Mucosa of rectum (tissue), 2 donors: ENCODE data around the gene UGT2A1.
"Not testable (repeated sequence)": the region's sequence is repeated elsewhere in the genome, so short reads cannot be mapped to it uniquely, and the experiment has no call there.

Source experiments
- H3K27ac ChIP-seq, 2 donors: one replicate each; pipeline ENCODE4 v1.7.0; 2013; ENCODE audit warnings: inconsistent platforms in 2 of 2, low read depth in 2 of 2, low read length in 2 of 2
- H3K27me3 ChIP-seq, 2 donors: one replicate each; pipeline ENCODE4 v1.7.0; 2013; ENCODE audit warnings: low read length in 2 of 2; ENCODE audit not compliant: control insufficient read depth in 2 of 2, insufficient read depth in 2 of 2
- H3K36me3 ChIP-seq, 2 donors: one replicate each; pipeline ENCODE4 v1.7.0; 2013; ENCODE audit warnings: low read length in 2 of 2; ENCODE audit not compliant: control insufficient read depth in 2 of 2, insufficient read depth in 2 of 2
- H3K4me1 ChIP-seq, 2 donors: one replicate each; pipeline ENCODE4 v1.7.0; 2013; ENCODE audit warnings: low read length in 2 of 2, mild to moderate bottlenecking in 1 of 2; ENCODE audit not compliant: control insufficient read depth in 2 of 2, insufficient read depth in 2 of 2
- H3K4me3 ChIP-seq, 2 donors: one replicate each; pipeline ENCODE4 v1.7.0; 2013; ENCODE audit warnings: low read length in 2 of 2
- H3K9ac ChIP-seq, 2 donors: one replicate each; pipeline ENCODE4 v1.7.0; 2013; ENCODE audit warnings: low read length in 2 of 2, low read depth in 1 of 2, mild to moderate bottlenecking in 1 of 2
- H3K9me3 ChIP-seq, 2 donors: one replicate each; pipeline ENCODE4 v1.7.0; 2013; ENCODE audit warnings: low read length in 2 of 2; ENCODE audit not compliant: control insufficient read depth in 2 of 2
- donor health status: healthy.
- donor health status: Normal muscosa, but diverticular disease.

Gene UGT2A1

DNA sequence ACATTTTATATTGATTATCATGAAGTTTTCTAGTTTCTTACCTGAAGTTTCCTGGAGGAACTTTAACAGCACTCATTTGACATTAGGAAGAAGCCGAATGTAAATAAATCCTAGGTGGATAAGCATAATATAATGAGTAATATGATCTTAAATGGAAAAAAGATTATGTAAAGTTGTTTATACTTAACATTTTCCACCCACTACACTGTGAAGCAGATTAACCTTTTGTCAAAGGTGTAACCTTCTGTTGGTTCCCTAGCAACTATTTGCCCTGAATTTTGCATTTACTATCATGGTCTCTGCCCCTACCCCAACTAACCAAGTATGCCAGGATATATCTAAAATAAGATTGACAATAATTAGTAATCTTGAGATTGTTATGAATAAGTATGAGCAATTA, at the start of gene UGT2A1:
TSS of gene UGT2A1 (minus strand) at position 101 of the 400 bp plus-strand sequence. CDS start 5,603 bp downstream, outside the sequence.
- Histone ChIP-seq H3K36me3 (no peaks in the 10 kb centered on the region), H3K4me1 (no peaks in the 10 kb centered on the region), H3K27ac (no peak within 1 kb of the TSS), H3K9me3 (no peaks in the 10 kb centered on the region), H3K4me3 (no peak within 1 kb of the TSS), H3K9ac (no peak within 1 kb of the TSS), H3K27me3 (no peaks in the 10 kb centered on the region)

DNA sequence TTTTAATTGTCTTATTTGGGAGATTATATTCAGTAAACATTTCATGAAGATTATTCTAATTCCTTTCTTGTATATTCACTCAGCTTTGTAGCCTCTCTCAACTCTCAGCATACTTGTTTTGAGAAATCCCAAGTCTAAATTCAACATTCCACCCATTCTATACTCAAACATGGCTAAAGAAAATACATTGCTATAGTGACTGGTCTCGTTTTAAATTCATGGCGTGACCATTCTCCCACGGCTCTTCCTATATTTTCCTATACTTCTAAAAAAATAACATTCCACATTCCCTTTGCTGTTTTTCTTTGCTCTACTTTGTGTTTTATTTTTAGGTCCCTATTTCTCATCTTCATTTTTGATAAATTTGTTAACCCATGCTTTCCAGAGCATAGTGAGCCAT, 49.2 kb upstream of the UGT2A1 start:
- H3K36me3 ChIP-seq = no peaks in the 10 kb centered on the region
- no peaks in the 10 kb centered on the region for H3K9me3 ChIP-seq
- no peaks in the 10 kb centered on the region for H3K27me3 ChIP-seq
- H3K27ac ChIP-seq = no peak overlapping the region
- no peak overlapping the region for H3K9ac ChIP-seq
- no peak overlapping the region for H3K4me3 ChIP-seq
- H3K4me1 ChIP-seq = no peaks in the 10 kb centered on the region

- Histone ChIP-seq H3K4me3 (no peak overlapping the region), H3K36me3 (no peaks in the 10 kb centered on the region), H3K4me1 (no peaks in the 10 kb centered on the region), H3K9ac (no peak overlapping the region), H3K27ac (no peak overlapping the region), H3K9me3 (no peaks in the 10 kb centered on the region), H3K27me3 (no peaks in the 10 kb centered on the region)
Observed at GRCh38 chr4:69701696-69702095, 48.6 kb upstream of the UGT2A1 start.

DNA sequence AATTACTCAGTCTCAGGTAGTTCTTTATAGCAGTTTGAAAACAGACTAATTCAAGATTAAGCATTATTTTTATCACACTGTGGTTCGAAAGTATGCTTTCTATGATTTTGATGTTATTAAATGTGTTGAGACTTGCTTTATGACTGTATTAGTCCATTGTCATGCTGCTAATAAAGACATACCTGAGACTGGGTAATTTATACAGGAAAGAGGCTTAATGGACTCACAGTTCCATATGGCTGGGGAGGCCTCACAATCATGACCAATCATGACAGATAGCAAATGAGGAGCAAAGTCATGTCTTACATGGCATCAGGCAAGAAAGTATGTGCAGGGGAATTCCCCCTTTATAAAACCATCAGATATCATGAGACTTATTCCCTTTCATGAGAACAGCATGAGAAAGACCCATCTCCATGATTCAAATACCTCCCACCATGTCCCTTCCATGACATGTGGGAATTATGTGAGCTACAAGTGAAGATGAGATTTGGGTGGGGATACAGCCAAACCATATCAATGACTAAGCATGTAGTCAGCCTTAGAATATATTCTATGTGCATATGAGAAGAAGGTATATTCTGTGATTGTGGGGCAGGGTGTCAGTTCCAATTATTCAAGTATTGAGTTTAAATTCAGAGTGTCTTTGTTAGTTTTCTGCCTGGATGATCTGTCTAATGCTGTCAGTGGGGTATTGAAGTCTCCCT, 44.6 kb upstream of the UGT2A1 start:
- Histone ChIP-seq H3K4me1 (no peaks in the 10 kb centered on the region), H3K36me3 (no peaks in the 10 kb centered on the region), H3K4me3 (no peak overlapping the region), H3K9me3 (peaks cover 0 to 6% of the 10 kb centered on the region in 2 donors), H3K27ac (no peak overlapping the region), H3K27me3 (no peaks in the 10 kb centered on the region), H3K9ac (no peak overlapping the region)

DNA sequence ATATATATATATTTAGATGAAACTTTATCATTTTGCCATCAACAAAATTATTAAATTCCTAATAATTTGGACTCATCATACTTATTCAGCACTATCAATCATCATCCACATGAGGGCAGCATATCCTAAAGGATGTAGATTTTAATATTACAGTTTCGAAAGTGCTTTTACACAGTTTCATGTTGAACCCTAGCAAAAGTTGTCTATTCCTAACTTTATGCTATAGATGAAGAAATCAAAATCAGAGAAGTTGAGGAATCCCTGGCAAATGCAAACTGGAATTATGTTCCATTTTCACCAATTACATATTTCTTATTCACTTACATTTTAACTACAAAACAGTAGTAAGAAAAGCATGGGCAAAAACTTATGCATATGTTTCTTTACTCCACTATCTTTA, 36.6 kb upstream of the UGT2A1 start:
- Histone ChIP-seq H3K27ac (no peak overlapping the region), H3K36me3 (no peaks in the 10 kb centered on the region), H3K9me3 (peaks cover 0 to 4% of the 10 kb centered on the region in 2 donors), H3K9ac (no peak overlapping the region), H3K27me3 (no peaks in the 10 kb centered on the region), H3K4me3 (no peak overlapping the region), H3K4me1 (peaks cover 0 to 3% of the 10 kb centered on the region in 2 donors)

DNA sequence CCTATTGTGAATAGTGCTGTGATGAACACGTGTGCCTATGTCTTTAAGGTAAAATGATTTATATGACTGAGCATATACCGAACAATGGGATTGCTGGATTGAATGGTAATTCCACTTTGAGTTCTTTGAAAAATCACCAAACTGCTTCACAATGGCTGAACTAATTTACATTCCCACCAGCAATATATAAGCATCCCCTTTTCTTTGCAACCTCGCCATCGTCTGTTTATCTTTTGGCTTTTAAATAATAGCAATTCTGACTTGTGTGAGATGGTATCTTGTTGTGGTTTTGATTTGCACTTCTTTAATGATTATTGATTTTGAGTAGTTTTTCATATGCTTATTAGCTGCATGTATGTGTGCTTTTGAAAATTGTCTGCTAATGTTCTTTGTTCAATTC, 31.8 kb upstream of the UGT2A1 start:
- no peaks in the 10 kb centered on the region for H3K9me3 ChIP-seq
- H3K4me1 ChIP-seq = peaks cover 0 to 2% of the 10 kb centered on the region in 2 donors
- no peak overlapping the region for H3K27ac ChIP-seq
- no peaks in the 10 kb centered on the region for H3K27me3 ChIP-seq
- no peaks in the 10 kb centered on the region for H3K36me3 ChIP-seq
- H3K4me3 ChIP-seq = no peak overlapping the region
- no peak overlapping the region for H3K9ac ChIP-seq

DNA sequence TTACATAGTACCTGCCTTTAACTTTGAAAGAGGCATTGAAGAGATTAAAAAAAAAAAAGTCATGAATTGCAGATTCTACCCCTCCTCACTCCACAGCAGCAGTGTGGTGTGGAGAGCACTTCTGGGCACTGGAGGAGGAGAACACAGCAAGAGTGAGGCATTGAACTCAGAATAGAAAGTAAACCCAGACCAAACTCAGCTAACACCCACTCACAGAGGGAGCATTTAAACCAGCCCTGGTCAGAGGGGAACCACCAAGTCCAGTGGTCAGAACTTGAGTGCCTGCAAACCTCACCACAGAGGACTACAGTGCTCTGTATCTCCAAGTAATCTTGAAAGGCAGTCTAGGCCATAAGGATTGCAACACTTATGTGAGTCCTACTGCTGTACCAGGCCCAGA, 15.6 kb upstream of the UGT2A1 start:
- Histone ChIP-seq H3K27ac (no peak overlapping the region), H3K9me3 (no peaks in the 10 kb centered on the region), H3K9ac (no peak overlapping the region), H3K36me3 (no peaks in the 10 kb centered on the region), H3K4me3 (no peak overlapping the region), H3K4me1 (no peaks in the 10 kb centered on the region), H3K27me3 (no peaks in the 10 kb centered on the region)

DNA sequence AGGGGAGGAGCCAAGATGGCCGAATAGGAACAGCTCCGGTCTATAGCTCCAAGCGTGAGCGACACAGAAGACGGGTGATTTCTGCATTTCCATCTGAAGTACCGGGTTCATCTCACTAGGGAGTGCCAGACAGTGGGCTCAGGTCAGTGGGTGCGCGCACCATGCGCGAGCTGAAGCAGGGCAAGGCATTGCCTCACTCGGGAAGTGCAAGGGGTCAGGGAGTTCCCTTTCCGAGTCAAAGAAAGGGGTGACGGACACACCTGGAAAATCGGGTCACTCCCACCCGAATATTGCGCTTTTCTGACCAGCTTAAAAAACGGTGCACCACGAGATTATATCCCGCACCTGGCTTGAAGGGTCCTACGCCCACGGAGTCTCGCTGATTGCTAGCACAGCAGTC, 11.0 kb upstream of the UGT2A1 start:
- not testable (repeated sequence) for H3K27ac ChIP-seq, H3K4me3 ChIP-seq, H3K36me3 ChIP-seq, H3K9me3 ChIP-seq, H3K27me3 ChIP-seq, H3K4me1 ChIP-seq, H3K9ac ChIP-seq

DNA sequence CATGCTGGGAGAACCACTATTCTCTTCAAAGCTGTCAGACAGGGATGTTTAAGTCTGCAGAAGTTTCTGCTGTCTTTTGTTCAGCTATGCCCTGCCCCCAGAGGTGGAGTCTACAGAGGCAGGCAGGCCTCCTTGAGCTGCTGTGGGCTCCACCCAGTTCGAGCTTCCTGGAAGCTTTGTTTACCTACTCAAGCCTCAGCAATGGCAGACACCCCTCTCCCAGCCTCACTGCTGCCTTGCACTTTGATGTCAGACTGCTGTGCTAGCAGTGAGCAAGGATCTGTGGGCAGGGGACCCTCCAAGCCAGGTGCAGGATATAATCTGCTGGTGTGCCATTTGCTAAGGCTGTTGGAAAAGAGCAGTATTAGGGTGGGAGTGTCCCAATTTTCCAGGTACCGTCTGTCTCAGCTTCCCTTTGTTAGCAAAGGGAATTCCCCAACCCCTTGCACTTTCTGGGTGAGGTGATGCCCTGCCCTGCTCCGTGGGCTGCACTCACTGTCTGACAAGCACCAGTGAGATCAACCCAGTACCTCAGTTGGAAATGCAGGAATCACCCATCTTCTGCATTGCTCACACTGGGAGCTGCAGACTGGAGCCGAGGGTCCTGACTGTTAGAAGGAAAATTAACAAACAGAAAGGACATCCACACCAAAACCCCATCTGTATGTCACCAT, 8.2 kb upstream of the UGT2A1 start:
- not testable (repeated sequence) for H3K27ac ChIP-seq, H3K9me3 ChIP-seq, H3K9ac ChIP-seq, H3K4me1 ChIP-seq, H3K4me3 ChIP-seq, H3K36me3 ChIP-seq, H3K27me3 ChIP-seq

- Histone ChIP-seq H3K4me1 (no peaks in the 10 kb centered on the region), H3K9me3 (no peaks in the 10 kb centered on the region), H3K36me3 (no peaks in the 10 kb centered on the region), H3K27ac (no peak overlapping the region), H3K9ac (no peak overlapping the region), H3K27me3 (no peaks in the 10 kb centered on the region), H3K4me3 (no peak overlapping the region)
Observed at GRCh38 chr4:69658133-69658532, 5.1 kb upstream of the UGT2A1 start.
